HEK293 (cell line): ENCODE data around the gene RRP12.

Experiments
- AEBP2 ChIP-seq: fragments of 450-650 bp; formaldehyde crosslinking; IDR thresholded peaks from 2 replicates; pipeline ENCODE4 v1.5.1; 2016; ENCODE audit warnings: missing biosample characterization, missing genetic modification characterization, borderline replicate concordance
- EGR2 ChIP-seq: fragments of 450-650 bp; formaldehyde crosslinking; IDR thresholded peaks from 2 replicates; pipeline ENCODE4 v1.5.1; 2016; ENCODE audit warnings: low read depth, missing biosample characterization, missing genetic modification characterization
- ELK4 ChIP-seq: IDR thresholded peaks from 2 replicates; pipeline ENCODE4 v1.6.1; 2011; ENCODE audit warnings: mild to moderate bottlenecking, low read depth, low read length, borderline replicate concordance
- RBAK ChIP-seq: fragments of 450-650 bp; formaldehyde crosslinking; IDR thresholded peaks from 2 replicates; pipeline ENCODE4 v1.5.1; 2016; ENCODE audit warnings: missing biosample characterization, missing genetic modification characterization
- ZBTB26 ChIP-seq: fragments of 450-650 bp; formaldehyde crosslinking; optimal IDR thresholded peaks from 2 replicates; pipeline ENCODE3; 2016; ENCODE audit warnings: missing biosample characterization, mild to moderate bottlenecking, missing genetic modification characterization
- ZBTB6 ChIP-seq: fragments of 450-650 bp; formaldehyde crosslinking; IDR thresholded peaks from 2 replicates; pipeline ENCODE4 v1.5.1; 2017; ENCODE audit warnings: missing biosample characterization, missing genetic modification characterization
- ZNF112 ChIP-seq: fragments of 450-650 bp; formaldehyde crosslinking; IDR thresholded peaks from 2 replicates; pipeline ENCODE4 v1.5.0; 2017; ENCODE audit warnings: missing biosample characterization, missing genetic modification characterization
- ZNF404 ChIP-seq: fragments of 450-650 bp; formaldehyde crosslinking; IDR thresholded peaks from 2 replicates; pipeline ENCODE4 v1.5.1; 2017; ENCODE audit warnings: missing biosample characterization, missing genetic modification characterization
- ZNF747 ChIP-seq: fragments of 450-650 bp; formaldehyde crosslinking; IDR thresholded peaks from 2 replicates; pipeline ENCODE4 v1.5.1; 2016; ENCODE audit warnings: missing biosample characterization, missing genetic modification characterization

The RRP12 gene

GRCh38 chr10:97307441-97307840 is 93.7 kb downstream of the RRP12 start (continued):
- no peak for TF ChIP-seq AEBP2 (tag by site-specific recombination)
- TF ChIP-seq ZNF112 (tag by site-specific recombination) = no peak
- no peak for TF ChIP-seq RBAK
- no peak for TF ChIP-seq ZNF747 (tag by site-specific recombination)
- peak; percentile 84 for TF ChIP-seq EGR2 (tag by site-specific recombination)
- no peak for TF ChIP-seq ELK4
- TF ChIP-seq ZBTB6 (tag by site-specific recombination) = no peak
- TF ChIP-seq ZBTB26 = no peak
- no peak for TF ChIP-seq ZNF404
